Heart right ventricle (tissue), 16 donors: Measurements from ENCODE around the gene PPM1L. TPM values are rescaled to one million over a fixed set of nuclear protein-coding genes. Genes with fewer than 3 reads are reported as not detected.
A peak's percentile ranks its signal among the peaks of the same experiment; 100 is the strongest.
"Not testable (repeated sequence)": the region's sequence is repeated elsewhere in the genome, so short reads cannot be mapped to it uniquely, and the experiment has no call there.

Source experiments
- ATAC-seq, 8 donors: fragments of 200-7000 bp; cut with Tn5 transposase; one replicate each; pipeline ENCODE4 v1.9.1; 2020; ENCODE audit warnings: mild to moderate bottlenecking in 8 of 8, moderate library complexity in 8 of 8, moderate number of reproducible peaks in 1 of 8
- DNase-seq, 2 donors: peaks; one replicate each; pipeline ENCODE4 v3.0.0-alpha.2; 2020
- H3K27ac ChIP-seq, 10 donors: fragments of 200-600 bp; sonication (generic) in 2 of 10; one replicate each; pipeline versions ENCODE4 v1.5.0 to v1.8.0; 2020 to 2022; ENCODE audit warnings: mild to moderate bottlenecking in 3 of 10
- H3K27me3 ChIP-seq, 7 donors: fragments of 200-600 bp; one replicate each; pipeline ENCODE4 v1.8.0; 2021 to 2022; ENCODE audit warnings: mild to moderate bottlenecking in 2 of 7
- H3K36me3 ChIP-seq, 9 donors: fragments of 200-600 bp; sonication (generic) in 1 of 9; one replicate each; pipeline versions ENCODE4 v1.5.0 to v1.8.0; 2020 to 2022; ENCODE audit warnings: mild to moderate bottlenecking in 2 of 9
- H3K4me1 ChIP-seq, 9 donors: fragments of 200-600 bp; sonication (generic) in 1 of 9; one replicate each; pipeline versions ENCODE4 v1.5.0 to v1.8.0; 2020 to 2022; ENCODE audit warnings: mild to moderate bottlenecking in 4 of 9
- H3K4me3 ChIP-seq, 10 donors: fragments of 200-600 bp; sonication (generic) in 2 of 10; one replicate each; pipeline versions ENCODE4 v1.5.0 to v1.8.0; 2020 to 2022; ENCODE audit warnings: mild to moderate bottlenecking in 7 of 10, moderate library complexity in 2 of 10
- H3K9me3 ChIP-seq, 11 donors: fragments of 200-600 bp in 10 of 11; sonication (generic) in 2 of 11; one replicate each; pipeline versions ENCODE4 v1.5.0 to v1.8.0; 2013 to 2022; ENCODE audit warnings: mild to moderate bottlenecking in 2 of 11, control low read depth in 1 of 11, moderate library complexity in 1 of 11
- CTCF ChIP-seq, 9 donors: fragments of 200-600 bp; sonication (generic) in 2 of 9; IDR thresholded peaks; one replicate each; pipeline versions ENCODE4 v1.5.0 to v1.8.0; 2021 to 2022; ENCODE audit warnings: antibody characterized with exemption in 9 of 9, mild to moderate bottlenecking in 5 of 9, moderate library complexity in 1 of 9
- WGBS, 2 donors: extraction: QIAGEN DNeasy Blood & Tissue Kit; methylation state at CpG; one replicate each; pipeline ENCODE4 v1.1.7; 2013; ENCODE audit warnings: inconsistent platforms in 1 of 2; 5-methylcytosine and 5-hydroxymethylcytosine counted together
- intact Hi-C, 10 donors: fragments of 100-400 bp; cut with DNase I; formaldehyde crosslinking; loops; one replicate each; pipeline versions ENCODE4 v1.11.1 to v1.14.2; 2022
- polyA plus RNA-seq, 2 donors: library from polyadenylated mRNA; stranded (reverse); fragments of 200-250 nt; gene quantifications; one replicate each; pipeline ENCODE4 v1.2.3, GENCODE V29; 2013
- total RNA-seq, 10 donors: library from RNA; stranded (reverse); fragmentation: NEBNext Ultra II Directional in 3 of 10; extraction: Animal tissue kit (Norgen Biotek cat#: 25700) in 3 of 10; gene quantifications; one replicate each; pipeline versions ENCODE4 v1.2.1 to v1.2.4, GENCODE V29; 2021 to 2023
- donor health status: Arrhythmogenic right ventricular cardiomyopathy.
- donor health status: ischemic (EF 13 %, LVEDD 7.1; RV severe dilation, severe dysfunction).
- donor health status: healthy with polysubstance abuse.
- donor health status: DM: no; HTN: yes; CAD: no.
- donor health status: DM: no; HTN: no; CAD: no.
- donor health status: ischemic (EF 25% LVEDD 6.9; RV normal size, moderate dysfunction).
- donor health status: ischemic (EF 25% LVEDD 5.7; RV mildly dilated, moderate dysfunction).
- donor health status: healthy.
- donor health status: DM: yes; HTN: yes; CAD: no.
- donor health status: Ischemic cardiomyopathy.
- donor health status: ischemic (EF 35%, LVEDD 5.7; RV mildly dilated, moderate dysfunction).
- donor health status: nonischemic (EF 11% LVEDD 7.7; RV severe dilation, severe dysfunction).
- donor health status: DM: yes; HTN: yes; CAD: no.
- donor health status: PGD.
- donor health status: ischemic (EF 29% LVEDD 5.4; RV normal size, mild dysfunction).
- donor health status: nonischemic (EF 23%, LVEDD 6.1; RV moderate dilation, normal function).

The PPM1L gene
- total and polyA plus RNA-seq, 12 donors, result 4.4 to 55.5 (median 37.7) TPM

GRCh38 chr3:161026612-161027510 lies 270.8 kb downstream of the PPM1L start:
- Histone ChIP-seq H3K9me3 (peaks cover 0 to 22% (median 8%) of the 10 kb centered on the region in 11 donors), H3K36me3 (no peaks in the 10 kb centered on the region), H3K4me1 (peaks cover 0 to 11% (median 0%) of the 10 kb centered on the region in 9 donors), H3K27me3 (no peaks in the 10 kb centered on the region), H3K27ac (no peak overlapping the region), H3K4me3 (no peak overlapping the region)
- intact Hi-C loops, result no loop called here
- ATAC-seq, result no peak
- TF ChIP-seq CTCF (IDR thresholded peaks at IDR 0.05), result no peak
- DNase-seq, result no peak
- WGBS, 2 donors, result 85 to 96% methylated on average over 6 of the region's 6 CpGs

GRCh38 chr3:161028555-161029153 lies 272.6 kb downstream of the PPM1L start:
- no peaks in the 10 kb centered on the region for H3K27me3 ChIP-seq
- no peak overlapping the region for H3K4me3 ChIP-seq
- ATAC-seq (no peak), DNase-seq (no peak)
- peaks cover 0 to 11% (median 3%) of the 10 kb centered on the region in 11 donors for H3K9me3 ChIP-seq
- TF ChIP-seq CTCF (IDR thresholded peaks at IDR 0.05), result no peak
- 83 to 85% methylated on average over 5 of the region's 5 CpGs for WGBS, 2 donors
- no peak overlapping the region for H3K27ac ChIP-seq
- H3K4me1 ChIP-seq, result peaks cover 0 to 11% (median 0%) of the 10 kb centered on the region in 9 donors
- intact Hi-C loops, result no loop called here
- H3K36me3 ChIP-seq, result no peaks in the 10 kb centered on the region

- DNase-seq, result no peak
- H3K4me1 ChIP-seq, result peaks cover 0 to 18% (median 0%) of the 10 kb centered on the region in 9 donors
- H3K27ac ChIP-seq, result no peak overlapping the region
- peaks cover 0 to 10% (median 3%) of the 10 kb centered on the region in 11 donors for H3K9me3 ChIP-seq
- H3K4me3 ChIP-seq, result no peak overlapping the region
- no peaks in the 10 kb centered on the region for H3K27me3 ChIP-seq
- 94 to 100% methylated on average over 1 of the region's 1 CpG for WGBS, 2 donors
- intact Hi-C loops, result no loop called here
- no peak for TF ChIP-seq CTCF (IDR thresholded peaks at IDR 0.05)
- no peak for ATAC-seq
- no peaks in the 10 kb centered on the region for H3K36me3 ChIP-seq
These were observed 275.1 kb downstream of the PPM1L start for GRCh38 chr3:161031134-161031533.

- Histone ChIP-seq H3K27ac (peak overlapping the region in 5 of 10 donors; percentile 0 to 80 (median 22)), H3K4me1 (peaks cover 0 to 31% (median 0%) of the 10 kb centered on the region in 9 donors), H3K9me3 (peaks cover 0 to 10% (median 3%) of the 10 kb centered on the region in 11 donors)
- H3K27me3 ChIP-seq, intact Hi-C loops, DNase-seq, H3K4me3 ChIP-seq, H3K36me3 ChIP-seq: not testable (repeated sequence)
- peak in 5 of 8 donors; percentile 34 to 67 (median 53) for ATAC-seq
- 48 to 49% methylated on average over 5 of the region's 5 CpGs for whole genome bisulfite sequencing, 2 donors
These were observed 279.0 kb downstream of the PPM1L start for GRCh38 chr3:161034913-161035550.
